Neural progenitor cell (in vitro differentiated cells): ENCODE results near the gene KCNJ15.

Source experiments
- CTCF ChIP-seq: fragments of 200-600 bp; sonication (generic); IDR thresholded peaks from 2 replicates; pipeline ENCODE4 v1.5.1; 2017; ENCODE audit warnings: antibody characterized with exemption, mild to moderate bottlenecking
- EZH2phosphoT487 ChIP-seq: fragments of 200-600 bp; sonication (generic); IDR thresholded peaks from 2 replicates; pipeline ENCODE4 v1.6.1; 2017; ENCODE audit warnings: antibody characterized with exemption

DNA sequence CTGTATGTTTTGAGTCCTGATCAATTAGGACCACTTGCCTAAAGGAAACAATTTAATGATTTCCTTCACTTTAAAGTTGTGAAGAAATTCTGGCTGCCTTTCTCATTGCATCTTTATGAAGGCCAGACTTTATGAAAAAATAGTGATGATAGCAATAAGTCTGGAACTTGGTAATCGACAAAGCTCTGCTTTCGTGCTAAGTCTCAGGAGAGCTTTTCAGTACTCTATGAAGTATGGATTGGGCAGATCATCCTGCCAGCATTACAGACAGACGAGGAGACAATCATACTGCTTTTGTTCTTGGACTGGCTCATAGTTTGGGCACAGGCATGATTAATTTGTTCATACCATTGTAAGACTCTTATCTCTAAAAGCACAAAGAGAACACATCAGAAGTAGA lies 45.5 kb upstream of the KCNJ15 start:
- TF ChIP-seq CTCF (no peak), EZH2phosphoT487 (no peak)
